ENCODE results near the gene UCN3. TPM values are rescaled to one million over a fixed set of nuclear protein-coding genes. Genes with fewer than 3 reads are reported as not detected.

The UCN3 gene
- total RNA-seq, 1 donor from 2014 or later: 1.2 TPM

DNA sequence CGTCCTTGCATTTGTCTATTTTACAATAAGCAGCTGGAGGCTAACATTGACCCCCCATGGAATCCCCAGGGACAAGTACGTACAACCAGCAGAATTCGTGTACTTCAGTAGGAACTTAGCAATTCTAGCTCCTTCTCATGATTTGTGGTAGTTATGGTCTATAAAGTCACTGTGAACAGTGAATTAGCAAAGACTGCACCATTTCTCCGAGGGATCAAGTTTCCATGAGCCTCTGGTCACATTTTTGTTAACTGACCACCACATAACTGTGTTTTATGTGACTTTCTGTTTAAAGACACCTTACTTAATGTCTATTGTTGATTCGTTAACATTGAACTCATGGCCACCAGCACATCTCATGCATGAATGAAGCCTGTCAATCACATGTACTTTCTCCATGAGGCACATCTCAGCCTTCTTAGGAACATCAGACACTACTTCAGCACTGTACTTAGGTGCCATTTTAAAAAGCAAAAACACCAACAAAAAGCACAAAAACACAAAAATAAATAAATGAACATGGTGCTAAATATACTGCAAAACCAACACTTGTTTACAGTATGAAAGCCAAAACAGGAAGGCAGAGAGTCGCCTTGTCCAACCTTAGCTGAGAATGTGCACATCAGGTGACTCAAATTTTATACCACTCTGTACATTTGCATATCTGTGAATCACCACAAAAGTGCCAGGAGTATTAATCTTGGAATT, 9.0 kb upstream of the UCN3 start:
- Histone ChIP-seq H3K27me3 (peaks cover 4% of the 10 kb centered on the region), H3K4me1 (no peaks in the 10 kb centered on the region), H3K36me3 (no peaks in the 10 kb centered on the region), H3K9me3 (no peaks in the 10 kb centered on the region), H3K4me3 (no peak overlapping the region), H3K27ac (no peak overlapping the region)
- TF ChIP-seq, protein P1, sequence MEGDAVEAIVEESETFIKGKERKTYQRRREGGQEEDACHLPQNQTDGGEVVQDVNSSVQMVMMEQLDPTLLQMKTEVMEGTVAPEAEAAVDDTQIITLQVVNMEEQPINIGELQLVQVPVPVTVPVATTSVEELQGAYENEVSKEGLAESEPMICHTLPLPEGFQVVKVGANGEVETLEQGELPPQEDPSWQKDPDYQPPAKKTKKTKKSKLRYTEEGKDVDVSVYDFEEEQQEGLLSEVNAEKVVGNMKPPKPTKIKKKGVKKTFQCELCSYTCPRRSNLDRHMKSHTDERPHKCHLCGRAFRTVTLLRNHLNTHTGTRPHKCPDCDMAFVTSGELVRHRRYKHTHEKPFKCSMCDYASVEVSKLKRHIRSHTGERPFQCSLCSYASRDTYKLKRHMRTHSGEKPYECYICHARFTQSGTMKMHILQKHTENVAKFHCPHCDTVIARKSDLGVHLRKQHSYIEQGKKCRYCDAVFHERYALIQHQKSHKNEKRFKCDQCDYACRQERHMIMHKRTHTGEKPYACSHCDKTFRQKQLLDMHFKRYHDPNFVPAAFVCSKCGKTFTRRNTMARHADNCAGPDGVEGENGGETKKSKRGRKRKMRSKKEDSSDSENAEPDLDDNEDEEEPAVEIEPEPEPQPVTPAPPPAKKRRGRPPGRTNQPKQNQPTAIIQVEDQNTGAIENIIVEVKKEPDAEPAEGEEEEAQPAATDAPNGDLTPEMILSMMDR (IDR thresholded peaks at IDR 0.05): no peak
- intact Hi-C loops (cut with DNase I): no loop called here
- DNase-seq: no peak
- ATAC-seq: no peak

DNA sequence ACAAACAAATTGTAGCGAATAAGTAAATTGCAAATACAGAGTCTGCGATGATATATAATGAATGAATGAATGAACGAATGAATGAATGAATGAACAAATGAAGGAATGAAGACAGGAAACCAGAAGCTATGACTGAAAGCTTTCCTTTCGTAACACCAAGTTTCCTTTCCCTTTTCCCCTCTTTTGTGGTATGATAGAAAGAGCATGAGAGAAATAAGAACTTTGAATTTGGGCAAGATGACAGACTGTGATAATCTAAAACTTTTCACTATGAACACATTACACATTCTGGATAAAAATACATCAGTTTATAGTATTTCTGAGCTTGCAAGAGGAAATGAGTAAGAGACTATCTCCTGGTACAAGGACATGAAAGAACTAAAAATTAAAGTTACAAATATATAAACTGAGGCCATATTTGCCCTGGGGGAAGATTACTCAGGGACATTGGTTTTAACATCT, 8.4 kb upstream of the UCN3 start:
- Histone ChIP-seq H3K4me3 (no peak overlapping the region), H3K36me3 (no peaks in the 10 kb centered on the region), H3K9me3 (no peaks in the 10 kb centered on the region), H3K27ac (no peak overlapping the region), H3K27me3 (peaks cover 4% of the 10 kb centered on the region), H3K4me1 (no peaks in the 10 kb centered on the region)
- intact Hi-C loops (cut with DNase I): no loop called here
- ATAC-seq: no peak
- no peak for DNase-seq
- TF ChIP-seq, protein P1 (IDR thresholded peaks at IDR 0.05): no peak

DNA sequence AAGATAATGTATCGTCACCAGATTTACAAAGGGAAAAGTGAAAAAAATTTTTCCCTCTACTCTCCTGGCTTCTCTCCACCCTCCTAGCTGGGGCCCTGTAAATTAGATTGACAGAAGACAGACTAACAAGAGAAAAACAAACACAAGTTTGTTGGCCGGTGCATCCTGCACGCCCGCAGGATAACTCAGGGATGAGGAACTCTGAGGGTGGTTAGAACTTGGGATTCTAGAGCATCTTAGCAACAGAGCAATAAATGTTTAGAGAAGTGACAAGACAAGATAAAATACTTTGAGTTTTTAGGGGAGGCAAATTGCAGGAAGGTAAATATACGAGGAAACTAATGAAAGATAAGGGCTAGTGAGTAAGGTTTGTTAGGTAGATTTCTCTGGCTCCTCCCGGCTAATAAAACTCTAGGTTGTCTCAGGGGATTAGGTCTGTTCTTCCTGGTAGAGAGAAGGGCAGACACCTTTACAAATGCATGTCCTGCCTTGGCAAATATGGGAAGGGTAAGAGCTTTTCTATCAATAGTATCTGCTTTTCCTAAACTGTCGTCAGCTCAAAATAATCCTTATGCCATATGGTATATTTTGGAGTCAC, 4.3 kb upstream of the UCN3 start:
- no peak overlapping the region for H3K4me3 ChIP-seq
- TF ChIP-seq, protein P1 (IDR thresholded peaks at IDR 0.05): no peak
- ATAC-seq: no peak

DNA sequence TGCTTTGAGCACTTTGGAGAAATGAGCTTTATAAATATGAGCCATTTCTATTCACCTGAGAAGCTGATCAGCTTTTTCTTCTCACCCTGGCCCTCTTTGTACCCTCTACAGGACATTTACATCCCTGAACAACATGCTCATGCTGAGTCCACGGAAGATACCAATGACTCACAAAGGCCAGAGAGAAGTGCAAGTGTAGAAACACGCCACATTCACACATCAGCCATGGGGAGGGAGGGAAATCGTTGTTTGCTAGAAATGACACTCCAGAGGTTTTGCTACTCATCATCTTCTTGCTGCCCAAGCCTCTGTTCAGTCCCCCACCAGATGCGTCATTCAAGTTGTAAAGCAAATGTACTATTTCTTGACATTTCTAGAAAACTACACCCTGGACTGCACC, 2.8 kb upstream of the UCN3 start:
- TF ChIP-seq, protein P1 (IDR thresholded peaks at IDR 0.05): no peak
- no peaks in the 10 kb centered on the region for H3K36me3 ChIP-seq
- DNase-seq: no peak
- H3K9me3 ChIP-seq: no peaks in the 10 kb centered on the region
- ATAC-seq: no peak
- no peak overlapping the region for H3K27ac ChIP-seq
- H3K4me1 ChIP-seq: no peaks in the 10 kb centered on the region
- no peak overlapping the region for H3K4me3 ChIP-seq
- peaks cover 10% of the 10 kb centered on the region for H3K27me3 ChIP-seq
- intact Hi-C loops (cut with DNase I): no loop called here

More for the DNA sequence above, 4.3 kb upstream of the UCN3 start:
- Histone ChIP-seq H3K9me3 (no peaks in the 10 kb centered on the region), H3K27ac (no peak overlapping the region), H3K36me3 (no peaks in the 10 kb centered on the region), H3K4me1 (no peaks in the 10 kb centered on the region), H3K27me3 (peaks cover 12% of the 10 kb centered on the region)
- DNase-seq: no peak
- intact Hi-C loops (cut with DNase I): no loop called here

DNA sequence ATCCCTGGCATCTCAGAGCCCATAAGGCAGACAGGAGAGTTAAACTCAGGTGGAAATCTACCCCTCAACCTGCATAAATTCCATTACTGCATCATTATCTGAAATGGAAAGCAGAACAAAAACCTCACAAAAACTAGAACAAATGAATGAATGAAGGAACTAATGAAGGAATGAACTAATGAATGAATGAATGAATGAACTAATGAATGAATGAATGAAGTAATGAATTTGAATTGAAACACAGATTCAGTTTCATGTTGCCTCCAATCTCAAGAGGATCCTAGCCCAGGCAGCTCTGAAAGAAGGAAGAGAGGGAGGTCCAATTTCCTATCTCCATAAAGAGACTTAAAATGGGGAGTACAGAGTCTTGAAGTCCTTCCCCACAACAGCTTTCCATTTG, 1.9 kb upstream of the UCN3 start:
- no peak overlapping the region for H3K27ac ChIP-seq
- ATAC-seq: no peak

More for the DNA sequence above, 1.9 kb upstream of the UCN3 start:
- H3K9me3 ChIP-seq: no peaks in the 10 kb centered on the region
- intact Hi-C loops (cut with DNase I): no loop called here
- H3K36me3 ChIP-seq: no peaks in the 10 kb centered on the region
- H3K4me1 ChIP-seq: no peaks in the 10 kb centered on the region
- no peak for DNase-seq
- H3K4me3 ChIP-seq: no peak overlapping the region
- H3K27me3 ChIP-seq: peaks cover 10% of the 10 kb centered on the region
- TF ChIP-seq, protein P1 (IDR thresholded peaks at IDR 0.05): no peak

Data from upper lobe of right lung (tissue), 1 donor.